A549 (cell line): ENCODE data around the gene HRK. TPM values are rescaled to one million over a fixed set of nuclear protein-coding genes. Genes with fewer than 3 reads are reported as not detected.

Source experiments
- ATAC-seq, 2 experiments: fragments of 200-7000 bp in 1 of 2; fragments of >200 bp in 1 of 2; cut with Nextera tagmentation in 1 of 2; cut with Tn5 transposase in 1 of 2; 3 replicates each; pipeline versions ENCODE4 v1.8.0 to v1.9.1; 2018 to 2020; ENCODE audit warnings: mild to moderate bottlenecking in 1 of 2, moderate library complexity in 1 of 2
- CTCF ChIA-PET: fragments of 300-600 bp; sonication (Branson Sonifier 250); formaldehyde crosslinking; extraction: SDS; loops from one replicate; lab custom pipeline; 2021; ENCODE audit warnings: antibody characterized with exemption, inconsistent platforms; lab: Yijun Ruan, JAX
- POLR2A ChIA-PET: fragments of 350-600 bp; formaldehyde crosslinking; extraction: SDS; loops from one replicate; lab custom pipeline; 2021; ENCODE audit warnings: antibody characterized with exemption, inconsistent platforms; lab: Yijun Ruan, JAX
- DNase-seq, 2 experiments: peaks; one replicate each; pipeline versions ENCODE4 v3.0.0 to v3.0.0-alpha.2; 2011 to 2016; ENCODE audit warnings: low read depth in 1 of 2, low spot score in 1 of 2
- FAIRE-seq: peaks from 2 replicates; lab custom pipeline; 2011; peaks lifted over from hg19 to GRCh38; lab: Jason Lieb, UNC
- H3K27ac ChIP-seq, 2 experiments: fragments of >200 bp; sonication (Bioruptor Twin); formaldehyde crosslinking; 3 replicates each; pipeline ENCODE4 v1.5.1; 2016 to 2017
- H3K4me1 ChIP-seq: fragments of >200 bp; sonication (Bioruptor Twin); formaldehyde crosslinking; 3 replicates; pipeline ENCODE4 v1.6.1; 2016
- H3K4me2 ChIP-seq: fragments of >200 bp; sonication (Bioruptor Twin); formaldehyde crosslinking; 3 replicates; pipeline ENCODE4 v1.6.1; 2016
- H3K4me3 ChIP-seq: fragments of >200 bp; sonication (Bioruptor Twin); formaldehyde crosslinking; 3 replicates; pipeline ENCODE4 v1.5.1; 2016
- H3K9me3 ChIP-seq: fragments of >200 bp; sonication (Bioruptor Twin); formaldehyde crosslinking; 3 replicates; pipeline ENCODE4 v1.6.1; 2016
- ATOH8 ChIP-seq: fragments of 250-450 bp; sonication (Bioruptor Pico); IDR thresholded peaks from 2 replicates; pipeline ENCODE4 v1.5.0; 2020; ENCODE audit warnings: low read depth, mild to moderate bottlenecking, moderate library complexity
- CBX8 ChIP-seq: fragments of 200-600 bp; sonication (generic); IDR thresholded peaks from 2 replicates; pipeline ENCODE4 v1.6.1; 2016
- CHD4 ChIP-seq: fragments of 200-600 bp; sonication (generic); IDR thresholded peaks from 2 replicates; pipeline ENCODE4 v1.6.1; 2016; ENCODE audit warnings: antibody characterized with exemption, mild to moderate bottlenecking, borderline replicate concordance
- CTCF ChIP-seq: fragments of >200 bp; sonication (Bioruptor Twin); formaldehyde crosslinking; IDR thresholded peaks from 3 replicates; pipeline ENCODE4 v1.5.1; 2016
- EHF ChIP-seq: fragments of 250-450 bp; sonication (Bioruptor Pico); IDR thresholded peaks from 2 replicates; pipeline ENCODE4 v1.5.0; 2020; ENCODE audit warnings: mild to moderate bottlenecking
- FOSB ChIP-seq: fragments of 250-450 bp; sonication (Bioruptor Pico); IDR thresholded peaks from 2 replicates; pipeline ENCODE4 v1.5.0; 2020; ENCODE audit warnings: mild to moderate bottlenecking, moderate library complexity
- FOSL2 ChIP-seq, 2 experiments: fragments of 450-650 bp in 1 of 2; fragments of >200 bp in 1 of 2; sonication (Bioruptor Twin) in 1 of 2; formaldehyde crosslinking; IDR thresholded peaks; 2 replicates each; pipeline versions ENCODE4 v1.5.0 to v1.6.1; 2016 to 2020; ENCODE audit warnings: mild to moderate bottlenecking in 1 of 2, moderate library complexity in 1 of 2
- FOXS1 ChIP-seq: fragments of 250-450 bp; sonication (Bioruptor Pico); IDR thresholded peaks from 2 replicates; pipeline ENCODE4 v1.5.0; 2020; ENCODE audit warnings: mild to moderate bottlenecking, moderate library complexity
- HDAC2 ChIP-seq: fragments of 200-600 bp; sonication (generic); IDR thresholded peaks from 2 replicates; pipeline ENCODE4 v1.6.1; 2016
- HMGXB4 ChIP-seq: fragments of 250-450 bp; sonication (Bioruptor Pico); IDR thresholded peaks from 2 replicates; pipeline ENCODE4 v1.5.0; 2021; ENCODE audit warnings: mild to moderate bottlenecking, moderate library complexity, borderline replicate concordance
- HOXB13 ChIP-seq: fragments of 250-450 bp; sonication (Bioruptor Pico); IDR thresholded peaks from 2 replicates; pipeline ENCODE4 v1.5.0; 2020; ENCODE audit warnings: low read depth, mild to moderate bottlenecking, moderate library complexity
- JUN ChIP-seq, 2 experiments: fragments of >200 bp; sonication (Bioruptor Twin); formaldehyde crosslinking; IDR thresholded peaks; 2 replicates in 1 of 2; 3 replicates in 1 of 2; pipeline ENCODE4 v1.6.1; 2016 to 2017
- JUNB ChIP-seq: fragments of >200 bp; sonication (Bioruptor Twin); formaldehyde crosslinking; IDR thresholded peaks from 2 replicates; pipeline ENCODE4 v1.6.1; 2016
- MAFK ChIP-seq: fragments of 450-650 bp; IDR thresholded peaks from 2 replicates; pipeline ENCODE4 v1.6.1; 2014; ENCODE audit not compliant: partially characterized antibody
- MYC ChIP-seq: IDR thresholded peaks from 2 replicates; pipeline ENCODE4 v1.6.1; 2012; ENCODE audit warnings: mild to moderate bottlenecking, inconsistent platforms, low read length, improper control_type of control experiment, borderline replicate concordance
- PHF8 ChIP-seq: fragments of 200-600 bp; sonication (generic); IDR thresholded peaks from 2 replicates; pipeline ENCODE4 v1.6.1; 2016; ENCODE audit warnings: low read depth, mild to moderate bottlenecking, antibody characterized with exemption, moderate library complexity, borderline replicate concordance
- POLR2AphosphoS2 ChIP-seq: conservative IDR thresholded peaks from 2 replicates; pipeline ENCODE4 v1.6.1; 2012; ENCODE audit warnings: low read length, improper control_type of control experiment, inconsistent platforms
- RAD21 ChIP-seq, 2 experiments: fragments of >200 bp in 1 of 2; sonication (Bioruptor Twin) in 1 of 2; formaldehyde crosslinking in 1 of 2; IDR thresholded peaks in 1 of 2; conservative IDR thresholded peaks in 1 of 2; 2 replicates in 1 of 2; 3 replicates in 1 of 2; pipeline ENCODE4 v1.6.1; 2012 to 2018; ENCODE audit warnings: inconsistent platforms in 1 of 2
- RARB ChIP-seq: fragments of 250-450 bp; sonication (Bioruptor Pico); IDR thresholded peaks from 2 replicates; pipeline ENCODE4 v1.8.0; 2021; ENCODE audit warnings: mild to moderate bottlenecking, moderate library complexity
- RCOR1 ChIP-seq: fragments of 150-350 bp; IDR thresholded peaks from 2 replicates; pipeline ENCODE4 v1.6.1; 2014; ENCODE audit warnings: antibody characterized with exemption, low read length, low read depth
- SMC3 ChIP-seq: fragments of >200 bp; sonication (Bioruptor Twin); formaldehyde crosslinking; IDR thresholded peaks from 3 replicates; pipeline ENCODE4 v1.6.1; 2018; ENCODE audit warnings: inconsistent platforms
- SREBF2 ChIP-seq: fragments of 450-650 bp; IDR thresholded peaks from 2 replicates; pipeline ENCODE4 v1.6.1; 2014; ENCODE audit warnings: mild to moderate bottlenecking, moderate library complexity
- USF2 ChIP-seq: fragments of 450-650 bp; IDR thresholded peaks from 2 replicates; pipeline ENCODE4 v1.6.1; 2014; ENCODE audit warnings: antibody characterized with exemption
- WGBS: methylation state at CpG from one replicate; pipeline ENCODE4 v1.1.6; 2017; ENCODE audit errors: missing lambda C conversion rate; 5-methylcytosine and 5-hydroxymethylcytosine counted together
- polyA plus RNA-seq, 4 experiments: library from polyadenylated mRNA; depleted of rRNA in 3 of 4; stranded (reverse); fragments of >200 nt; fragmentation: RNase III in 1 of 4; extraction: RNeasy Plus Mini Kit Qiagen cat#74134 plus additional on column Dnase treatment in 1 of 4; gene quantifications; 2 replicates in 3 of 4; 3 replicates in 1 of 4; pipeline ENCODE4 v1.2.3, GENCODE V29; 2011 to 2017
- TF ChIP-seq, protein P1 (sequence below): fragments of 200-600 bp; sonication (generic); IDR thresholded peaks from 2 replicates; pipeline ENCODE4 v1.6.1; 2016; ENCODE audit warnings: antibody characterized with exemption, mild to moderate bottlenecking, moderate library complexity
- TF ChIP-seq, protein P2 (sequence below): IDR thresholded peaks from 2 replicates; pipeline ENCODE4 v1.6.1; 2012; ENCODE audit warnings: low read depth, borderline replicate concordance
- TF ChIP-seq, protein P3 (sequence below): fragments of >200 bp; sonication (Bioruptor Twin); formaldehyde crosslinking; IDR thresholded peaks from 2 replicates; pipeline ENCODE4 v1.6.1; 2016
- TF ChIP-seq, protein P4 (sequence below): IDR thresholded peaks from 2 replicates; pipeline ENCODE4 v1.6.1; 2012

The HRK gene
- polyA plus RNA-seq, 2 of the 4 experiments (the other 2 are of a cell fraction), result 0.13 to 0.34 TPM

- no peak for TF ChIP-seq POLR2AphosphoS2
- no peak for TF ChIP-seq CBX8
- no peak for TF ChIP-seq JUN (IDR thresholded peaks at IDR 0.05)
- TF ChIP-seq HDAC2, result no peak
- TF ChIP-seq MYC, result no peak
- H3K9me3 ChIP-seq, result no peaks in the 10 kb centered on the region
- H3K4me3 ChIP-seq, result no peak overlapping the region
- FAIRE-seq (no peak), ATAC-seq (no peak), DNase-seq (no peak)
- no peak overlapping the region for H3K27ac ChIP-seq
- POLR2A ChIA-PET, result no interaction called here
- 62% methylated on average over 3 of the region's 3 CpGs for WGBS
- CTCF ChIA-PET, result no interaction called here
- H3K4me2 ChIP-seq, result no peak overlapping the region
- peaks cover 16% of the 10 kb centered on the region for H3K4me1 ChIP-seq
Observed at GRCh38 chr12:116884871-116885270, 3.6 kb upstream of the HRK start.

GRCh38 chr12:116882742-116883141 lies 1.5 kb upstream of the HRK start:
- Histone ChIP-seq H3K9me3 (no peaks in the 10 kb centered on the region), H3K4me3 (no peak overlapping the region), H3K4me1 (peaks cover 24% of the 10 kb centered on the region), H3K4me2 (peak overlapping the region; percentile 89; the same call in 2 of the 3 replicates), H3K27ac (no peak overlapping the region)
- ChIA-PET CTCF (interaction anchor here (0.6 to 3.7 kb wide), 28 partner anchors 8 to 453 kb away, joined by 3 to 22 read pairs (median 4); no protein-coding TSS in a partner anchor), POLR2A (no interaction called here)
- DNase-seq (peak; percentile 65 to 75), FAIRE-seq (no peak), ATAC-seq (peak; percentile 51 to 77; a peak in 5 of 6 replicates)
- TF ChIP-seq JUNB (no peak), JUN (IDR thresholded peaks at IDR 0.05) (no peak), SMC3 (peak; percentile 43; the same call in 2 of the 3 replicates), ATOH8 (CRISPR knock-in tag) (no peak), HMGXB4 (no peak), RAD21 (conservative IDR thresholded peaks at IDR 0.05 in 1 of 2, IDR thresholded peaks at IDR 0.05 in 1 of 2) (peak; percentile 66 to 80), FOXS1 (CRISPR knock-in tag) (no peak), HOXB13 (CRISPR knock-in tag) (no peak), RCOR1 (no peak), CBX8 (no peak), FOSL2 (IDR thresholded peaks at IDR 0.05) (no peak), FOSL2 (CRISPR knock-in tag; IDR thresholded peaks at IDR 0.05) (no peak), RARB (CRISPR knock-in tag) (no peak), EHF (no peak), PHF8 (no peak), SREBF2 (no peak), POLR2AphosphoS2 (no peak), CTCF (peak; percentile 55), CHD4 (no peak), USF2 (no peak), MAFK (no peak), FOSB (CRISPR knock-in tag) (no peak)
- TF ChIP-seq, protein P1, sequence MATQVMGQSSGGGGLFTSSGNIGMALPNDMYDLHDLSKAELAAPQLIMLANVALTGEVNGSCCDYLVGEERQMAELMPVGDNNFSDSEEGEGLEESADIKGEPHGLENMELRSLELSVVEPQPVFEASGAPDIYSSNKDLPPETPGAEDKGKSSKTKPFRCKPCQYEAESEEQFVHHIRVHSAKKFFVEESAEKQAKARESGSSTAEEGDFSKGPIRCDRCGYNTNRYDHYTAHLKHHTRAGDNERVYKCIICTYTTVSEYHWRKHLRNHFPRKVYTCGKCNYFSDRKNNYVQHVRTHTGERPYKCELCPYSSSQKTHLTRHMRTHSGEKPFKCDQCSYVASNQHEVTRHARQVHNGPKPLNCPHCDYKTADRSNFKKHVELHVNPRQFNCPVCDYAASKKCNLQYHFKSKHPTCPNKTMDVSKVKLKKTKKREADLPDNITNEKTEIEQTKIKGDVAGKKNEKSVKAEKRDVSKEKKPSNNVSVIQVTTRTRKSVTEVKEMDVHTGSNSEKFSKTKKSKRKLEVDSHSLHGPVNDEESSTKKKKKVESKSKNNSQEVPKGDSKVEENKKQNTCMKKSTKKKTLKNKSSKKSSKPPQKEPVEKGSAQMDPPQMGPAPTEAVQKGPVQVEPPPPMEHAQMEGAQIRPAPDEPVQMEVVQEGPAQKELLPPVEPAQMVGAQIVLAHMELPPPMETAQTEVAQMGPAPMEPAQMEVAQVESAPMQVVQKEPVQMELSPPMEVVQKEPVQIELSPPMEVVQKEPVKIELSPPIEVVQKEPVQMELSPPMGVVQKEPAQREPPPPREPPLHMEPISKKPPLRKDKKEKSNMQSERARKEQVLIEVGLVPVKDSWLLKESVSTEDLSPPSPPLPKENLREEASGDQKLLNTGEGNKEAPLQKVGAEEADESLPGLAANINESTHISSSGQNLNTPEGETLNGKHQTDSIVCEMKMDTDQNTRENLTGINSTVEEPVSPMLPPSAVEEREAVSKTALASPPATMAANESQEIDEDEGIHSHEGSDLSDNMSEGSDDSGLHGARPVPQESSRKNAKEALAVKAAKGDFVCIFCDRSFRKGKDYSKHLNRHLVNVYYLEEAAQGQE, result no peak
- TF ChIP-seq, protein P2, sequence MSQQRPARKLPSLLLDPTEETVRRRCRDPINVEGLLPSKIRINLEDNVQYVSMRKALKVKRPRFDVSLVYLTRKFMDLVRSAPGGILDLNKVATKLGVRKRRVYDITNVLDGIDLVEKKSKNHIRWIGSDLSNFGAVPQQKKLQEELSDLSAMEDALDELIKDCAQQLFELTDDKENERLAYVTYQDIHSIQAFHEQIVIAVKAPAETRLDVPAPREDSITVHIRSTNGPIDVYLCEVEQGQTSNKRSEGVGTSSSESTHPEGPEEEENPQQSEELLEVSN, result no peak
- TF ChIP-seq, protein P3, sequence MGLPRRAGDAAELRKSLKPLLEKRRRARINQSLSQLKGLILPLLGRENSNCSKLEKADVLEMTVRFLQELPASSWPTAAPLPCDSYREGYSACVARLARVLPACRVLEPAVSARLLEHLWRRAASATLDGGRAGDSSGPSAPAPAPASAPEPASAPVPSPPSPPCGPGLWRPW, result no peak
- TF ChIP-seq, protein P4, sequence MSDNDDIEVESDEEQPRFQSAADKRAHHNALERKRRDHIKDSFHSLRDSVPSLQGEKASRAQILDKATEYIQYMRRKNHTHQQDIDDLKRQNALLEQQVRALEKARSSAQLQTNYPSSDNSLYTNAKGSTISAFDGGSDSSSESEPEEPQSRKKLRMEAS, result no peak
- WGBS, result 20% methylated on average over 6 of the region's 6 CpGs
